GM21367 (cell line): ENCODE data around the gene NPC1L1.

Source experiments
- ATAC-seq: cut with Tn5 transposase; IDR thresholded peaks from one replicate; pipeline ENCODE4 v1.9.1; 2021; ENCODE audit not compliant: unreplicated experiment

NPC1L1 gene

DNA sequence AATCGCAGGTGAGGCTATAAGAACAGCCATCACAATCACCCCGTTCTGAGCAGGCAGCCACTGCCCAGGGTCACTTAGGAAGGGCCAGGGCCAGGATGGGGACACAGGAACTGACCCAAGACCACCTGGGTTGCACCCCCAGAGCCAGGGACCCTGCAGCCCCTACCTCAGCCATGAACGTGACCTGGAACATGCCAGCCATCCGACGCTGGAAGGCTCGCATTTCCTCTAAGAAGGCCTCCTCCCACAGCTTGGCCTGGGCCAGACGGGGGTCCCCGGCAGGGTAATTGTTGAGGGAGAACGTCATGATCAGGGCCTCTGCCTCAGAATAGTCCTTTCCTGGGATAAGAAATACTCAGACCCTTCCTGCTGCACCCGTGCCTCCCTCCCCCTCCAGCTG is 5.0 kb downstream of the NPC1L1 start:
- ATAC-seq: no peak

GRCh38 chr7:44535348-44536064 is 5.6 kb downstream of the NPC1L1 start:
- ATAC-seq: no peak

- ATAC-seq: no peak
These were observed 6.6 kb downstream of the NPC1L1 start for GRCh38 chr7:44534501-44534900.

GRCh38 chr7:44534087-44534486 is 7.0 kb downstream of the NPC1L1 start:
- no peak for ATAC-seq

DNA sequence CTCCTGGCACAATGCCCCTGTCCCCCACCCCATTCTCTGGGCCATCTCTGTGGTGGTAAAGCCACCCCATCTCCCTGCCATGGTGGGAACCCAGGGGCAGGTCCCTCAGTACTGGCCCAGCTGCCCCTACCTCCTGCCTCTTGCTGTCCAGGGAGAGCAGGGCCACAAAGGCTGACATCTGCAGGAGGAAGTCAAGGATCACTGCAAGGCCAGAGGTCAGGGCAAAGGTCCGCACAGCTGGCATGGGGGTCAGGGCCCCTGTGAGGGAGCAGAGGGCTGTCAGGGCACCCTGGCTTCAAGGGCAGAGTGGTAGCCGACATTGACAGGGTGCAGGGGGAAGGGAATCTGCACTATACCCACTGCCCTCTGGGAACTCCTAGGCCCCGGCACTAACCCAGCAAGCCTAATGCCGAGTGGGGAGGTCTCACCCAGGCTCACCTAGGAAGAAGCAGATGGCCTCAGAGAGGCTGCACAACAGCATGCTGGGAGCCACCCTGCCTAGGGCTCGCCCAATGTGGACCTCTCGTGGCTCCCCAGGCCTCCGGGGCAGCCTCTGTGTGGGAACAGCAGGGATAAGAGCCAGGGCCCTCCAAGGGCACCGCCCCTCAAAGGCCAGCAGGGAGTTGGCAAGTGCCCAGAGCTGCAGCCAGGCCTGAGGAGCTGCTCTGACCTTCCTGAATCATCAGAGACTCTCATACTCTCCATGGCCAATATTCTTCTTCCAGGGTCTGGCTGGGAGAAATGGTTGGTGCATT is 7.7 kb downstream of the NPC1L1 start:
- no peak for ATAC-seq

DNA sequence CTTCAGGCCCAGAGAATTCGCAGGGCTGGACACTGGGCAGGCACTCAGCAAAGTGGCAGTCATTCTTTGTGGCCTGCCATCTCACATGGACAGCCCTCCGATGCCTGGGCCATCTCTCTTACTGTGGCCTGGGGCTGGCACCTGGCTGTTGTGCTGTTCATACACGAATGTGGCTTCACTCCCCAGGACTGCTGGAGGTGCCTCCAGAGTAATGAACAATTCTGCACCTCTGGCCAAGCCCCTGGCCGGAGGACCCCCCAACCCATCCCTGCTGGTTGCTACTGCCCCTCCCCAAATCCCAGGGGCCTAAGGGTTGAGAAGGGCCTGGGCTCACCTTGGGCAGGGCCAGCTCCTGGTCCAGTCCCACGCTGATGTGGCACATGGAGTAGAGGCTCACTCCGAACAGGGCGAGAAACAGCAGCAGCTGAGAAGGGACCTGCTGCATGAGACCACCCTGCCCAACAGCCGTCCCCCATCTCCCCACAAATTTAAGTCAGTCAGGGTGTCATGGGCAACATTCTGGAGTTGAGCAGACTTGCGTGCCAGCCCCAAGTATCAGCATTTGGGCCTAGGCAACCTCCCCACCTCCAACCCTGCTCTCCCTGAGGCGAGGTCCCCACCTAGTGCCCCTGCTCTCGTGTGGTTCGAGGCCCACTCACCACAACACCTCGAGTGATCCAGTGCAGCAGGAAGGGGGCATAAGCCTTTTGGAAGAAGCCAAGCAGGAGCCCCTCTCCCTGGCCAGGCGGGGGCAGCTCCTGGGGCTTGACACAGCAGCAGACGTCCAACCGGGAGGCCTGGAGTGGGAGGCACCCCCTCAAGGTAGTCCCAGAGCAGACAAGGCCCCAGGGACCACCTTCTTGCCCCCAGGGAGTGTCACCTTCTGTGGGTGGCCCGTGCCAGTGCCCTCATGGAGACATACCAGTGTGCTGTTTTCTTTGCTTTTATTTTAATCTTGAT is 9.4 kb downstream of the NPC1L1 start:
- ATAC-seq: no peak

DNA sequence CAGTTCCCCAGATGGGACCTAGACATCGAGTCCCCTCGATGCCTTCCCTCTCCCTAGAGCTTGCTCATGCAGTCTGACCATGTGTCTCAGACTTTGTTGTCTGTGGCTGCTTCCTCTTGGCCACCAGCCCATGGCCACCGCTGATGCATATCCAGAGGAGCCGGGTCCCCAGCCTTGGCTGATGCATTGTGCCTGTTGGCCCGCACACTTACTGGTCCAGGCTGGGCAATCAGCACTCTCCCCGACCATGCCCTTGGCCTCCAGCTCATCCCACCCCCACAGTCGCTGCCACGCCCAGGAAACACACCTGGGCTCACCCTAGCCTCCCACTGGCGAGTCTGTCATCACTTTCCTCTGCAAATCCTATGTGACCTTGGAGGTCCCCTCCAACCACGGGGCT is 10.1 kb downstream of the NPC1L1 start:
- ATAC-seq: no peak

GRCh38 chr7:44524811-44525388 is 16.2 kb downstream of the NPC1L1 start:
- ATAC-seq: no peak

- no peak for ATAC-seq
These were observed 18.8 kb downstream of the NPC1L1 start for GRCh38 chr7:44522315-44522714.

DNA sequence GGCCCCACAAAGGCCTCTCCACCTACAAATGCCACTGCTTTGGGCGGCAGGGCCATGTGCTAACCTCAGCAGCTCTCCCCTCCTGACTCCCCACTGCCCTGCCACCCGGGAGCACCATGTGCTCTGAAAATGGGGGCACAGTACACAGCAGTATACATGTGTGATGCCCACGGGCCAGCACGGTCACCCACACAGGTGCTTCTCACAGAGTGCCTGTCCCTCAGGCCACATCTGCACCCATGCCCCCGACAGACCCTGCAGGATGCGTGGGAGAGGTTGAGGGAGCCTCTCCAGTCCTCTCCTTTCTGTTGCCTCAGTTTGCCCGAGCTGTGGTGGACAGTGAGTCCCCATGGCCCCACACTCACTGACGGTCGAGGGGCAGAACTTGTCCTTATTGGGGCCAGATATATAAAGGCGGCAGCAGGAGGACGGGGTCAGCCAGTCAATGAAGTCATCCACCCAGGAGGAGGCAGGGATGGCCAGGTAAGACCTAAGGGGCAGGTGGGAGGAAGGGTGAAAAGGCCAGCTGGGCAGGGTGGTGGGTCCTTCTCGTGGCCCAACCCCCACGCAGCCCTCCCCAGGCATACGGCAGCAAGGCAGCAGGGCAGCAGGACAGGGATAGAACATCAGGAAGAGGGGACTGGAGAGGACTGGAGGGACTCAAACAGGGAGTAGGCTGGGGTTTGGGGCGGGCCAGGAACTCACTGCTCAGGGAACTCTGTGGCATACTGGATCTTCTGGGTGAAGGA is 19.6 kb downstream of the NPC1L1 start:
- ATAC-seq: no peak

- ATAC-seq: no peak
These were observed 20.6 kb downstream of the NPC1L1 start for GRCh38 chr7:44520574-44520973.

DNA sequence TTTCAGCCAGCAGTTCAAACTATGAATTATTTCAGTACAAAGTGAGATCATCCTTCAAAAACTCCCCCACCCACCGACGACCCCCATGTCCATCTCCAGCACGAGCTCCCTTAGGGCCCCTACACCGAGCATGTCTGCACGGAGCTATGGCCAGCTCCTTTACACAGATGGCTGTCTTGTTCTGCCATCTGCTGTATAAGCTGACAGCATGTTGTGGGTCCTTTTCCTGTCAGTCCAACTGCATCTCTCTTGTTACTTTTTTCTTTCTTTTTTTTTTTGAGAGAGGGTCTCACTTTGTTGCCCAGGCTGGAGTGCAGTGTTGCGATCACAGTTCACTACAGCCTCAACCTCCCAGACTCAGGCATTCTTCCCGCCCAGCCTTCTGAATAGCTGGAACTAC is 21.6 kb downstream of the NPC1L1 start:
- no peak for ATAC-seq

DNA sequence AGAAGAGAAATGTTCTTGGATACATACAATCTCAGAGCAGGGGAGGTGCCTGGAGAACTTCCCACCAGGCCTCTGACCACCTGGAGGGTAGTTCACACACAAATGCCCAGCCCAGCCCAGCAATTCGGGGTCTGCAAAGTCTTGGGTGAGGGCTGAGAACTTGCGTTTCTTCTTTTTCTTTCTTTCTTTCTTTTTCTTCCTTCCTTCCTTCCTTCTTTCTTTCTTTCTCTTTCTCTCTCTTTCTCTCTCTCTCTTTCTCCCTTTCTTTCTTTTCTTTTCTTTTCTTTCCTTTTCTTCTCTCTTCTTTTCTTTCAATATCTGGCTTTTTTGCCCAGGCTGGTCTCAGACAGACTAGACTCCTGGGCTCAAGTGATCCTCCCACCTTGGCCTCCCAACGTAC is 22.4 kb downstream of the NPC1L1 start:
- ATAC-seq: no peak

- ATAC-seq: no peak
These were observed 24.0 kb downstream of the NPC1L1 start for GRCh38 chr7:44517175-44517574.

- no peak for ATAC-seq
These were observed 25.4 kb downstream of the NPC1L1 start for GRCh38 chr7:44515590-44516268.

DNA sequence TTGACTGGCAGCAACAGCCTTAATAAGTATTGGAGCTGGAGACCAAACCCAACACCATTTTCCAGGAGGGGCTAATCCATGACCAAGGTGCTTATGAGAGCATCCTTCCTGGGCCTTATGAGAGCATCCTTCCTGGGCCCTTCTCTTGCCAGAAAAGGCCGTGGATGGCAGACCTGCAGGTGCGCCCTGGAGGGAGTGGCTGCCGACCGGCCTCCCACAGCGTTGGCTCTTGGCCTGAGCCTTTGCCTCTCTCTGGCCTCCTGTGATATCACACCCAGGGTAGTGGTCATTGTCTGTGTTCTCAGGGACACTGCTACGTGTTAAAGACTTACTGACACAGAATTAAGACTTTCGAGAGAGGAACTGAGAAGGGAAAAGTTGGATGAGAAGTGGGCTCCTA is 28.4 kb downstream of the NPC1L1 start:
- ATAC-seq: no peak

DNA sequence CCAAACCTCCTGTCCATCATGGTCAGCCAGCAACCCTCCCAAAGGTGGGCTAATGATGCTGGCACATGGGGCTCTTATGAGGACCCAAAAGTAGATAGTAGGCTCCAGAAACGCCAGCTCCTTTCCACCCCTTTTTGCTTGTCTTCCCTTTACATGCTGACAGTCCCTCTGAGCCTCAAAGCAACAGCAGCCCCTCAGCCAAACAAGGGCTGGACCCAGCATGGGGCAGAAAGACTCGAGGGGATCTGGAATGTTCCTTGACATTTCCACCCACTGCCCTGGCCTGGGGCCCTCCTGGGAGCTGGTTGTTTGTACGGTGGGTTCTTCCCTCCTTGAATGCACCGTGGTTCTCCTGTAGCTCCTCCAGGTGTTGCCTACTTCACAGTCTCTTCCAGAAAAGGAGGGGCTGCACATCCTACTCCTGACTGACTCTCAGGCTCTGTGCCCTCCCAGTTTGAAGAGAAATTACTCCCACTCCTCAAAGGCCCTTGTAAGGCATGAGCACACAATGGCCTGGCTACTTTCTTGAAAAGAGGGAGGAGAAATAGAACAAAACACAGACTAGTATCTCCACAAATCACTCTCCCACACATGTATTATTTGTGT is 29.2 kb downstream of the NPC1L1 start:
- no peak for ATAC-seq

DNA sequence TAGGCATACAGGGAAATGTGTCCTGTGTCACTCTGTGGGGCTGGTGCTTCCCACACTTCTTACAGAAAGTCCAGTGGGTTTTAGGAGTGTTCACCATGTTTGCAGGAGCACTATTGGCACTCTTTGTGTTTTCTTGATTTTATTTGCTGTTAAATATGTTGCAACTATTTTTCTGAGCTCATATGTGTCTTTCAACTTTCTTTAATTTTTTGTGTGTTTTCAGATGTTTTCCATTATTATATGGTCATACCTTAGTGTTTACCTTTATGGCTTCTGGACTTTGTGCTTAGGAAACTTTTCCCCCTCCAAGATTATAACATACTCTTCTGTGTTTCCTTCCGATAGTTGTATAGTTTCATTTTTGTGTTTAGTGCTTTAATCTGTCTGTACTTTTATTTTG is 29.9 kb downstream of the NPC1L1 start:
- no peak for ATAC-seq

DNA sequence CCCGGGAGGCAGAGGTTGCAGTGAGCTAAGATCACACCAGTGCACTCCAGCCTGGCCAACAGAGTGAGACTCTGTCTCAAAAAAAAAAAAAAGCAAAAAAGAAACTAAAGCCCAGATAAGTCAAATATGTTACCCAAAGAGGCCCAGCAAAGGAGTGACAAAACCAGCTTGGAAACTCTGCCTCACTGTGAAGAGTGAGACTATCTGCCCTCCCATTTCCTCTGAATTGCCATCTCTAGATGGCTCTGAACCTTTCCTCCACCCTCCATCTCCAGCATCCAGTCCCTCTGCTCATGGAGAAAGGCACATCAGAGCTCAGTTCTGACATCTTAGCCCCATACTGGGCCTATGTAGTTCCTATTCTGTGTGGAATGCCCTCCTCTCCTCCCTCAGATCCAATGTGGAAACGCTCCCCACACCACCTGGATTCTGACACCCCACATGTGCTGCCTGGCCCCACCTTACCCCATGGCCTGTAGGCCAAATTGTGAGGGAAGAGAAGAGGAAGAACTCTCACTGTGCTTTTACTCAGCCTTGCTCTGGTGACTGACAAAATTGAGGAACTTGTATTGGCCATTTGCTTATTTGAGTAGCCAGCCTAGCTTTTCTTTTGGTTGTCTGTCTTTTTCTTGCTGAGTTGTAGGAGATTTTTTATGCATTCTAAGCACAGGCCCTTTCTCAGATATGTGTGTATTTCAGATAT is 32.7 kb downstream of the NPC1L1 start:
- no peak for ATAC-seq
